NT2/D1 (cell line): ENCODE results near the gene AK9.

ENCODE experiments used
- DNase-seq: peaks from one replicate; pipeline ENCODE4 v3.0.0-alpha.2; 2011; ENCODE audit warnings: low read depth, low spot score
- H3K27me3 ChIP-seq: 2 replicates; pipeline ENCODE4 v1.6.0; 2011; ENCODE audit warnings: mild to moderate bottlenecking; ENCODE audit not compliant: insufficient read length, insufficient read depth
- H3K36me3 ChIP-seq: 2 replicates; pipeline ENCODE4 v1.6.1; 2011; ENCODE audit warnings: mild to moderate bottlenecking, low read length, mixed read lengths; ENCODE audit not compliant: insufficient read depth, insufficient read length
- H3K4me1 ChIP-seq: 2 replicates; pipeline ENCODE4 v1.5.1; 2011; ENCODE audit not compliant: insufficient read depth, insufficient read length
- H3K4me3 ChIP-seq: 2 replicates; pipeline ENCODE4 v1.5.1; 2011; ENCODE audit warnings: low read depth; ENCODE audit not compliant: insufficient read length
- H3K9ac ChIP-seq: 2 replicates; pipeline ENCODE4 v1.6.0; 2011; ENCODE audit warnings: low read depth; ENCODE audit not compliant: insufficient read length
- H3K9me3 ChIP-seq: 2 replicates; pipeline ENCODE4 v1.5.1; 2011; ENCODE audit warnings: mild to moderate bottlenecking, low read length; ENCODE audit not compliant: insufficient read depth
- SUZ12 ChIP-seq: IDR thresholded peaks from 2 replicates; pipeline ENCODE4 v1.6.1; 2011; ENCODE audit not compliant: insufficient read length, insufficient read depth; ENCODE audit errors: extremely low read depth
- YY1 ChIP-seq: IDR thresholded peaks from 2 replicates; pipeline ENCODE4 v1.6.1; 2011; ENCODE audit not compliant: insufficient read length, insufficient read depth
- ZNF274 ChIP-seq: IDR thresholded peaks from 2 replicates; pipeline ENCODE4 v1.6.1; 2011; ENCODE audit warnings: mild to moderate bottlenecking, low read depth, low read length

Gene AK9

DNA sequence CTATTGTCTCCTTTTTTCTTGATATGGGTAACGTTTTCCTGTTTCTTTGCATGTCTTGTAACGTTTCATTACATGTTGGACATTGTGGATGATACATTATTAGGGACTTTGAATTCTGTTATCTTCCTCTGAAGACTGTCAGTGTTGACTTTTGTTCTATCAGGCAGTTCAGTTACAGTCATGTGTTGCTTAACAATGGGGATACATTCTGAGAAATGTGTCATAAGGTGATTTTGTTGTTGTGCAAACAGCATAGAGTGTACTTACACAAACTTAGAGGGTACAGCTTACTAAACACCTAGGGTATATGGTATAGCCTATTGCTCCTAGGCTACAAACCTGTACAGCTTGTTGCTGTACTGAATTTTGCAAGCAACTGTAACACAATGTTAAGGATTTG lies 64.7 kb downstream of the AK9 start:
- H3K4me3 ChIP-seq: no peak overlapping the region

DNA sequence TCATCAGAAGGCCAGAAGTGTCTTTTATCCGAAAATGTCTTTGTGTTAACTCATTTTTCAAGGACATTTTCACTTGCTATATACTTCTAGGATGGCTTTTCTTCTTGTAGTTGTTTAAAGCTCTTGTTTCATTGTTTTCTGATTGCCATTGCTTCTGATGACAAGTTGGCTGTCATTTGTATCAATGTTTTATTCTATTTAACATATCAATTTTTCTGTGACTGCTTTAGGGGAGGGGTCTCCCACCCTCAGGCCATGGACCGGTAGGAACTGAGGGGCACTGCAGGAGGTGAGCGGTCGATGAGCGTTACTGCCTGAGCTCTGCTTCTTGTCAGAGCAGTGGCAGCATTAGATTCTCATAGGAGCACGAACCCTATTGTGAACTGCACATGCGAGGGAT lies 65.8 kb downstream of the AK9 start:
- H3K4me1 ChIP-seq: no peaks in the 10 kb centered on the region
- TF ChIP-seq ZNF274 (no peak), YY1 (no peak), SUZ12 (no peak)
- H3K9me3 ChIP-seq: no peaks in the 10 kb centered on the region
- H3K27me3 ChIP-seq: no peaks in the 10 kb centered on the region
- H3K4me3 ChIP-seq: no peak overlapping the region
- H3K36me3 ChIP-seq: no peaks in the 10 kb centered on the region
- DNase-seq: no peak
- no peak overlapping the region for H3K9ac ChIP-seq

More for the DNA sequence above, 64.7 kb downstream of the AK9 start:
- DNase-seq: no peak
- H3K27me3 ChIP-seq: no peaks in the 10 kb centered on the region
- H3K9me3 ChIP-seq: no peaks in the 10 kb centered on the region
- no peak for TF ChIP-seq ZNF274
- no peak for TF ChIP-seq SUZ12
- TF ChIP-seq YY1: no peak
- no peaks in the 10 kb centered on the region for H3K4me1 ChIP-seq
- H3K36me3 ChIP-seq: no peaks in the 10 kb centered on the region
- H3K9ac ChIP-seq: no peak overlapping the region

DNA sequence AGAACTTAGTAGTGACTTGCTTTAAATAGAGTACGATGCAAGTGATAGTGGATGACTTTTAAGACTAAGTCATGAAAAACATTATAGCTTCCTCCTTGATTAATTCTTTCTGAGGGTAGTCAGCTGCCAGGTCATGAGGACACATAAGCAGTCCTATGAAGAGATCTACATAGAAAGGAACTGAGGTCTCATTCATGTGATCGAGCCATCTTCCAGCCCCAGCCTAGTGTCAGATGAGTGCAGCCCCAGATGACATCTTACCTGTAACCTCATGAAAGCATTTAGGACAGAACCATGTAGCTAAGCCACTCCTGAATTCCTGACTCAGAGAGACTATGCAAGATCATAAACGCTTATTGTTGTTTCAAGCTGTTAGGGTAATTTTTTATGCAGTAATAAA lies 67.7 kb downstream of the AK9 start:
- Histone ChIP-seq H3K9me3 (no peaks in the 10 kb centered on the region), H3K36me3 (no peaks in the 10 kb centered on the region), H3K9ac (no peak overlapping the region), H3K4me1 (no peaks in the 10 kb centered on the region), H3K27me3 (no peaks in the 10 kb centered on the region), H3K4me3 (no peak overlapping the region)
- DNase-seq: no peak
- no peak for TF ChIP-seq ZNF274
- TF ChIP-seq YY1: no peak
- TF ChIP-seq SUZ12: no peak

DNA sequence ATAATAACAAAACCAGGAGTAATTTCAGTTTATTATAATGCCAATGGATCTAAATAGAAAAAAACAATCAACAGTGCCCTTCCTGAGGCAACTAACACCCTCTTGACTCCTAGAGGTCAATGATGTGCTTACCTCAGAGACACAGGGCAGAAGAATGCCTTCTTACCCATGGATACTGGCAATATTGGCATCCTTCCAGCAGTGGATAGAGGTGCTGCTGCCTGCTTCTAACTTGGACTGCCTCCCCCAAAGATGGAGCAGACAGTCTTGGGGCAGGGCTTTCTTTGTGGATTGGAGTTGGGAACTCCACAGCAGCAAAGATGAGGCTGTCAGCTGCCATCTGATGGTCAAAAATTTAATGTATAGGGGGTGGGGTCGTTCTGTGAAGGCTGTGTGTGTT lies 78.7 kb downstream of the AK9 start:
- no peaks in the 10 kb centered on the region for H3K36me3 ChIP-seq
- no peaks in the 10 kb centered on the region for H3K27me3 ChIP-seq
- H3K4me1 ChIP-seq: no peaks in the 10 kb centered on the region
- H3K9me3 ChIP-seq: no peaks in the 10 kb centered on the region
- no peak overlapping the region for H3K4me3 ChIP-seq
- no peak for DNase-seq
- no peak overlapping the region for H3K9ac ChIP-seq
- TF ChIP-seq YY1 (no peak), ZNF274 (no peak), SUZ12 (no peak)

DNA sequence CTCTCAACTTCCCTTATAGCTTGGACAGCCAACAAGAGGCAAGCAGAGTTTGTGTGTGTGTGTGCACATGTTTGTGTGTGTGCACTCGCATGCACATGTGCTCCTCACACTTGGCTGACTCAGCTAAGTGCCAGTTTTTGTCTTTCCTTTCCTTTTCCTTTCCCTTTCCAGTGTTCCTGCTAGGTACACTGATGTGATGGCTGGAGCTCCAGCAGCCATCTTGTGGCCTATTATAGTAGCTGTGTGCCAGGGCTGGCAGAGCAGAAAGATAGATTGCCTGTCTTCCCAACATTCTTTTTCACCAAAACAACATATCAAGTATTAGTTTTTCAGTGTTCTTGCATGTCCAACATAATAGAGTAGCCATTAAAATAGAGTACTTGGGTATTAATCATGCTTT lies 79.5 kb downstream of the AK9 start:
- TF ChIP-seq SUZ12 (no peak), ZNF274 (no peak), YY1 (no peak)
- no peak for DNase-seq

DNA sequence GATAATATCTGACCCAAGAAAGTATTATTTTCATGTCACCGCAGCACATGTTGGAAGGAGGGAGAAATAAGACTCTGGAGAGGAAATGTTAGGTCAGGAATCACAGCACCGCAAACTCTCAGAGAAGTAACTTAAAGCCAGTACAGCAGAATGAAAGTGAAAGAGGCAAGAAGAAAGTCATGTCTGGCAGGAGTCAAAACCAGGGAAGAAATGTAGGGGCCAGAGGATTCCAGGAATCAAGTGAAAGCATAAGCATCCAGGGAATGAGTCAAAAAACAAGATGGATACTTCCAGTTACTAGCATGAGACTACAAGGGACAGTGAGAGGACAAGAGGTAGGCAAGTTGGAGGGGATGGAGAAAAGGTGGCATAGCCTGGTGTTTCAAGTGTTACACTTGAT lies 80.4 kb downstream of the AK9 start:
- Histone ChIP-seq H3K4me3 (no peak overlapping the region), H3K9me3 (no peaks in the 10 kb centered on the region), H3K27me3 (no peaks in the 10 kb centered on the region), H3K4me1 (no peaks in the 10 kb centered on the region), H3K36me3 (no peaks in the 10 kb centered on the region), H3K9ac (no peak overlapping the region)
- no peak for DNase-seq
- TF ChIP-seq YY1 (no peak), SUZ12 (no peak), ZNF274 (no peak)

More for the DNA sequence above, 79.5 kb downstream of the AK9 start:
- no peaks in the 10 kb centered on the region for H3K9me3 ChIP-seq
- H3K36me3 ChIP-seq: no peaks in the 10 kb centered on the region
- H3K4me3 ChIP-seq: no peak overlapping the region
- no peaks in the 10 kb centered on the region for H3K27me3 ChIP-seq
- no peaks in the 10 kb centered on the region for H3K4me1 ChIP-seq
- H3K9ac ChIP-seq: no peak overlapping the region

DNA sequence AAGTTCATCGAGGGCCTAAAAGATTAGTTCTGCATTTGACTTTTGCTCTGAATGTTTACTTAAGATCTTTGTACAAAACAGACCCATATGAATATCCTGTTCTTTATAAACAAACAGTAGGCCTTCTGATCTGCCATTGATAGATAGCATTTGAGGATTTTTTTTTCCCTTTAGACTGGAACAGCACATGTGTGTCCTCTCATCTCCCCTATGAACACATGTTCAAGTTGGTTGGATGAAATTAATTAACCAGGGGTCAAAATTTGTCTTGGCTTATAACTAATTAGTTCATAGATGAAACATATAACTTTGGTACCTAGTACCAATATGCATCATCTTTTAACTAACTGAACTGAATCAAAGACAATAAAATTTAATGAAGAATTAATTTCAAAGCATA lies 81.3 kb downstream of the AK9 start:
- Histone ChIP-seq H3K9ac (no peak overlapping the region), H3K27me3 (no peaks in the 10 kb centered on the region), H3K36me3 (no peaks in the 10 kb centered on the region), H3K9me3 (no peaks in the 10 kb centered on the region), H3K4me3 (no peak overlapping the region), H3K4me1 (no peaks in the 10 kb centered on the region)
- no peak for TF ChIP-seq SUZ12
- TF ChIP-seq ZNF274: no peak
- TF ChIP-seq YY1: no peak
- DNase-seq: no peak
